ENCODE data around the gene SLAIN1. TPM values are rescaled to one million over a fixed set of nuclear protein-coding genes. Genes with fewer than 3 reads are reported as not detected.

SLAIN1 gene
- total and polyA plus RNA-seq, 2 of the 13 experiments (the other 11 are each of a cell fraction or from before 2014, with no cell fraction given), result 1.2 to 4.5 TPM

DNA sequence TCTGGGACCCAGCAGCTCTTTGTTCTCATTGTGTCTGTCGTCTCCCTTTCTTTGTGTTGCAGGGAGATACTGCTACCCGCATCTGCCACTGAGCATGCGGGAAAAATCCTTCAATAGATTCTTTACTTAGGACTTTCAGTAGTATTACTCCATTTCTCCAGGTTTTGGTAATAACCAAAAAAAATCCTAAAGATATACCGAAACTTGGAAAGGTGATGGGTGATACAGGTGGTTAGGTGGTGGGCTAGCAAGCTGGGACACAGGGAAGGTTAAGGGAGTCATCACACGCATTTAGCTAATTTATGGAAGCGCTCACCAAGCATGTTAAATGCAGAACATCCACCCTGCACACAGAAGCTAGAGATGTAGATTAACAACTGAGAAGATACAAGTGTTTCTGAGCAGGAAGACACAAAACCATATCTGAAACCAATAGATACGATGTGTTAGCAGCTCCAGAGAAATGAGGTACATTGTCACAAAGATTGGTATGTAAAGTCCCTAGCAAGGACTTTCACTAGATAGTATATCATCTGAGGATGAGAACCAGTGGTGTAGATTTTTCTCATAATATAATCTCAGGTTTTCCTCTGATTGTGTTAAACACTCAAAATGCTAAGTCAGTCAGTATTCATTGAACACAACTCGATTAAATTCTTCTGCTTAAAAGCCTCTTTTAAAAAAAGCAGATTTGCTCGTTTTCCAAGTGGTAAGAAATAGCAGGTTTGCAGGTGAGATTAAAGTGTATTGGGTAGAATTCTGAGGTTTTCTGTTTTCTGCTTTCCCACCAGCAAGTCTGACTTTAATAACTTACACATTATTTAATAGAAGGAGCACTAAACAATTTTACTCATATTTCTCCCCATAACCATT lies 1.2 kb upstream of the SLAIN1 start:
- no TSS peak for BruUV-seq (replicated peaks)
- in situ Hi-C loops (cut with HindIII; ENCODE audit: extremely low pct_ligation_motif_present, low pct_unique_long_range_greater_than_20kb), result no loop called here
- H3K27ac ChIP-seq (ENCODE audit: extremely low read length, insufficient read depth, low read length), result no peak overlapping the region
- POLR2A ChIA-PET, result no interaction called here
- H3K4me2 ChIP-seq (ENCODE audit: low read depth, low read length), result no peak overlapping the region
- no peaks in the 10 kb centered on the region for H3K36me3 ChIP-seq (replicated peaks in 1 of 2; ENCODE audit: control insufficient read depth in 1 of 2, insufficient read depth in 2 of 2, low read length in 2 of 2)
- no peaks in the 10 kb centered on the region for H3K9me3 ChIP-seq (ENCODE audit: low read length)
- ATAC-seq (no peak), DNase-seq (ENCODE audit: low spot score) (no peak), FAIRE-seq (no peak)
- intact Hi-C loops (cut with micrococcal nuclease; ENCODE audit: unreplicated experiment), result loop anchor here (5.0 kb wide), 1 partner anchor 369 kb away; the partner anchor contains the start of gene MYCBP2
- H3K79me2 ChIP-seq (ENCODE audit: insufficient read depth, low read length), result no peaks in the 10 kb centered on the region
- TF ChIP-seq, protein P1, sequence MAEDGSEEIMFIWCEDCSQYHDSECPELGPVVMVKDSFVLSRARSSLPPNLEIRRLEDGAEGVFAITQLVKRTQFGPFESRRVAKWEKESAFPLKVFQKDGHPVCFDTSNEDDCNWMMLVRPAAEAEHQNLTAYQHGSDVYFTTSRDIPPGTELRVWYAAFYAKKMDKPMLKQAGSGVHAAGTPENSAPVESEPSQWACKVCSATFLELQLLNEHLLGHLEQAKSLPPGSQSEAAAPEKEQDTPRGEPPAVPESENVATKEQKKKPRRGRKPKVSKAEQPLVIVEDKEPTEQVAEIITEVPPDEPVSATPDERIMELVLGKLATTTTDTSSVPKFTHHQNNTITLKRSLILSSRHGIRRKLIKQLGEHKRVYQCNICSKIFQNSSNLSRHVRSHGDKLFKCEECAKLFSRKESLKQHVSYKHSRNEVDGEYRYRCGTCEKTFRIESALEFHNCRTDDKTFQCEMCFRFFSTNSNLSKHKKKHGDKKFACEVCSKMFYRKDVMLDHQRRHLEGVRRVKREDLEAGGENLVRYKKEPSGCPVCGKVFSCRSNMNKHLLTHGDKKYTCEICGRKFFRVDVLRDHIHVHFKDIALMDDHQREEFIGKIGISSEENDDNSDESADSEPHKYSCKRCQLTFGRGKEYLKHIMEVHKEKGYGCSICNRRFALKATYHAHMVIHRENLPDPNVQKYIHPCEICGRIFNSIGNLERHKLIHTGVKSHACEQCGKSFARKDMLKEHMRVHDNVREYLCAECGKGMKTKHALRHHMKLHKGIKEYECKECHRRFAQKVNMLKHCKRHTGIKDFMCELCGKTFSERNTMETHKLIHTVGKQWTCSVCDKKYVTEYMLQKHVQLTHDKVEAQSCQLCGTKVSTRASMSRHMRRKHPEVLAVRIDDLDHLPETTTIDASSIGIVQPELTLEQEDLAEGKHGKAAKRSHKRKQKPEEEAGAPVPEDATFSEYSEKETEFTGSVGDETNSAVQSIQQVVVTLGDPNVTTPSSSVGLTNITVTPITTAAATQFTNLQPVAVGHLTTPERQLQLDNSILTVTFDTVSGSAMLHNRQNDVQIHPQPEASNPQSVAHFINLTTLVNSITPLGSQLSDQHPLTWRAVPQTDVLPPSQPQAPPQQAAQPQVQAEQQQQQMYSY (CRISPR knock-in tag; IDR thresholded peaks at IDR 0.05), result peak; percentile 90
- no peak for TF ChIP-seq IRX3 (CRISPR knock-in tag; IDR thresholded peaks at IDR 0.05; ENCODE audit: borderline replicate concordance, low read depth)
- TF ChIP-seq, protein P2, sequence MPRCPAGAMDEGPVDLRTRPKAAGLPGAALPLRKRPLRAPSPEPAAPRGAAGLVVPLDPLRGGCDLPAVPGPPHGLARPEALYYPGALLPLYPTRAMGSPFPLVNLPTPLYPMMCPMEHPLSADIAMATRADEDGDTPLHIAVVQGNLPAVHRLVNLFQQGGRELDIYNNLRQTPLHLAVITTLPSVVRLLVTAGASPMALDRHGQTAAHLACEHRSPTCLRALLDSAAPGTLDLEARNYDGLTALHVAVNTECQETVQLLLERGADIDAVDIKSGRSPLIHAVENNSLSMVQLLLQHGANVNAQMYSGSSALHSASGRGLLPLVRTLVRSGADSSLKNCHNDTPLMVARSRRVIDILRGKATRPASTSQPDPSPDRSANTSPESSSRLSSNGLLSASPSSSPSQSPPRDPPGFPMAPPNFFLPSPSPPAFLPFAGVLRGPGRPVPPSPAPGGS (CRISPR knock-in tag; IDR thresholded peaks at IDR 0.05), result no peak
- no peak for TF ChIP-seq ZMYM3 (CRISPR knock-in tag; IDR thresholded peaks at IDR 0.05)
- H3K27me3 ChIP-seq (ENCODE audit: control insufficient read depth in 1 of 2, insufficient read depth in 2 of 2, low read length in 2 of 2), result peaks cover 3 to 21% of the 10 kb centered on the region in 2 experiments; a peak in 3 of 5 replicates
- CTCF ChIA-PET (ENCODE audit: low intra/inter-chr PET ratio, low total read pairs), result no interaction called here
- no peak overlapping the region for H3K9ac ChIP-seq (ENCODE audit: insufficient read depth, low read depth, low read length)
- no peaks in the 10 kb centered on the region for H4K20me1 ChIP-seq (ENCODE audit: insufficient read depth, low read length)
- 24% methylated on average over 9 of the region's 9 CpGs for WGBS (ENCODE audit: low lambda C conversion rate)
- no peak overlapping the region for H3K4me3 ChIP-seq (replicated peaks in 1 of 3; ENCODE audit: insufficient read depth in 1 of 3, low read depth in 2 of 3, low read length in 3 of 3)
- H3K4me1 ChIP-seq (ENCODE audit: insufficient read depth, low read length), result peaks cover 11% of the 10 kb centered on the region
- no peak overlapping the region for H2AFZ ChIP-seq (ENCODE audit: low read length)

Data from HepG2 (cell line).